Stimulated activated CD4-positive, alpha-beta T cell treated with anti-CD3 and anti-CD28 coated beads, Interleukin-1b, Interleukin-23, amount 100 ng/mL, for 48 hours (primary cell): ENCODE data around the gene ALDH1A3.

Experiments
- DNase-seq: peaks from one replicate; pipeline ENCODE4 v3.0.0-alpha.2; 2020

ALDH1A3 gene

DNA sequence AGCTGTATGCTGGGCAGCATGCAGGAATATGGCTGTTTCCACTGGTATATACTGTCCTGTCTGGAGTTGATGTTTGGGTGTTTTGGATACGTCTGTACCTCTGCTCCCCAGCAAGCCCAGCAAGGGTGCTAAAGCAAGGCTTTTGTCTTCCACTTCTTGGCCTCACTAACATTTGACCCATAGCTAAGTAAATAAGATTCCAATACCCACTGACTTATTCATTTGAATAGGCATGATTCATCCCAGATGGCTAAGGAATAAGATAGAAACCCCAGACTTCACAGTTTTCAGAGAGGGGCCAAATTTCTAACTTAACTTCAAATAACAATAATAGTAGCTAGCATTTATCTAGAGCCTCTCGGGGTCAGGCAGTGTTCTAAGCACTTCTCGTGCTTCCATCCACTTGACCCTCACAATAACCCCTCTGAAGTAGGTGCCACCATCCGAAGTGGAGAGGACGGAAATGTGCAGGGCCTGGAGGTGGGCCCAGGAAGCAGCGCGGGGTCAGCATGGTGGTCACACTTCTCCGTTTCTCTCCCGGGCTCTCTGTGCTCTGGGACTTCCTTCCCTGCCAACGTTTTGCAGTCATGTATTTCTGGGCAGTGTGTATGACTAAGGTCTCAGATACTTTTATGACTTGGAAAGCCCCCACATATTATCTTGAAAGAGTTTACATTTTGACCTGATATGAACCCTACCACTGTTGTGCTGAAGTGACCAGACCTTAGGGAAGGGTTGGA lies 78.9 kb downstream of the ALDH1A3 start:
- DNase-seq = no peak

DNA sequence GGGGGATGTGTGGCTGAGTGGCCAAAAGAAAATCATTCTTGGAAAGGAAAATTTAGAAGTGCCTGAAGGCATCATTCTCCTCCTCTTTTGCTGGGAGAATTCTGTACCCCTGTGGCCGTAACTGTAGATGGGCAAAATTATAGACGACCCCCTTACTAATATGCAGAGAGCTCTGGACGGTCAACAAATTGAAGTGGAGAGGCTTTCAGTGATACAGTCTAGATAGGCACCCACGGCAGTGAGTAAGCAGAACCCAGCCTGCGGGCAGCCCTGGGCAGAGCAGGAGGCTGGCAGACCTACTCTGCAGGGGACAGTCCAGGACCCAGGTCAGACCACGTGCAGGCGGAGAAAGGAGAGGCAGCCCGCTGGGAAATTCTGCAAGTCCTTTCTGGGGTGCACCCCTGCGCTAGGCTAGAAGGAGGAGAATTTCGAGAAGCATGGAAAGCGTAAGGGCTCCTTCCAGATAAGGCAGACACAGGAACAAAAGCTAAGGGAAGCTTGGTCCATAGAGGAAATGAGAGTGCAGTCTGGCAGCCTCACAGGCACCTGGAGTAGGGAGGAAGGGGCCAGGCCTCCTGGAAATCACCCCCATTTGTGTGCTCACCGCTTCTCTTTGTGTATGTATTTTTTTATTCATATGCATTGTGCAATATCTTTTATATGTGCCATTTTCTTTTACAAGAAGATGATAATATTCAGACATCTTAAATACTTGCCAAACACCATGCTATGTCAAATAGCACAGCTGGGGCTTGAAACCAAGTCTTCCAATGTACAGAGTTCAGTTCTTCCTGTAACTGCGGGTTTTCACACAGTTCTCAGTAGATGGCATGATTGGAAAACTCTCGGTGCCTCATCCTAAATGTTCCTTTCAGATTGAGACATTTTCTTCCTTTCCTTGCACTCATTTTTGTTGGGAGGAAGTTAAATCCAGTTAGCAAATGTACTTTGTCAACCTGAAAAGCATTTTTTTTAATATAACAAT lies 79.7 kb downstream of the ALDH1A3 start:
- no peak for DNase-seq
